Bronchial epithelial cell (primary cell): ENCODE results near the gene KRT16. TPM values are rescaled to one million over a fixed set of nuclear protein-coding genes. Genes with fewer than 3 reads are reported as not detected.
"Not testable (repeated sequence)": the region's sequence is repeated elsewhere in the genome, so short reads cannot be mapped to it uniquely, and the experiment has no call there.

Source experiments
- DNase-seq: peaks from one replicate; pipeline ENCODE4 v3.0.0-alpha.2; 2010; ENCODE audit warnings: low read depth
- FAIRE-seq: peaks from 2 replicates; lab custom pipeline; 2011; peaks lifted over from hg19 to GRCh38; lab: Jason Lieb, UNC
- H3K27me3 ChIP-seq: 2 replicates; pipeline ENCODE4 v1.5.1; 2011; ENCODE audit warnings: low read length; ENCODE audit not compliant: control insufficient read depth, insufficient read depth
- H3K36me3 ChIP-seq: 2 replicates; pipeline ENCODE4 v1.5.1; 2011; ENCODE audit warnings: low read length; ENCODE audit not compliant: control insufficient read depth, insufficient read depth
- H3K4me3 ChIP-seq: 2 replicates; pipeline ENCODE4 v1.5.1; 2011; ENCODE audit warnings: mild to moderate bottlenecking, low read depth, low read length, control low read depth
- total RNA-seq: library from RNA; depleted of rRNA; stranded (reverse); fragments of >200 nt; gene quantifications from 2 replicates; pipeline ENCODE4 v1.2.1, GENCODE V29; 2014
- TF ChIP-seq, protein P1 (sequence below): IDR thresholded peaks from 2 replicates; pipeline ENCODE4 v1.5.1; 2011; ENCODE audit warnings: mild to moderate bottlenecking, moderate library complexity, low read length, control low read depth, inconsistent platforms; ENCODE audit not compliant: insufficient read depth, severe bottlenecking

Gene KRT16
- total RNA-seq, 1 donor from 2014 or later, result 1,390 TPM

GRCh38 chr17:41614098-41614497 lies 1.5 kb upstream of the KRT16 start:
- H3K4me3 ChIP-seq, result no peak overlapping the region
- peaks cover 5% of the 10 kb centered on the region for H3K36me3 ChIP-seq
- no peaks in the 10 kb centered on the region for H3K27me3 ChIP-seq
- no peak for DNase-seq
- TF ChIP-seq, protein P1, sequence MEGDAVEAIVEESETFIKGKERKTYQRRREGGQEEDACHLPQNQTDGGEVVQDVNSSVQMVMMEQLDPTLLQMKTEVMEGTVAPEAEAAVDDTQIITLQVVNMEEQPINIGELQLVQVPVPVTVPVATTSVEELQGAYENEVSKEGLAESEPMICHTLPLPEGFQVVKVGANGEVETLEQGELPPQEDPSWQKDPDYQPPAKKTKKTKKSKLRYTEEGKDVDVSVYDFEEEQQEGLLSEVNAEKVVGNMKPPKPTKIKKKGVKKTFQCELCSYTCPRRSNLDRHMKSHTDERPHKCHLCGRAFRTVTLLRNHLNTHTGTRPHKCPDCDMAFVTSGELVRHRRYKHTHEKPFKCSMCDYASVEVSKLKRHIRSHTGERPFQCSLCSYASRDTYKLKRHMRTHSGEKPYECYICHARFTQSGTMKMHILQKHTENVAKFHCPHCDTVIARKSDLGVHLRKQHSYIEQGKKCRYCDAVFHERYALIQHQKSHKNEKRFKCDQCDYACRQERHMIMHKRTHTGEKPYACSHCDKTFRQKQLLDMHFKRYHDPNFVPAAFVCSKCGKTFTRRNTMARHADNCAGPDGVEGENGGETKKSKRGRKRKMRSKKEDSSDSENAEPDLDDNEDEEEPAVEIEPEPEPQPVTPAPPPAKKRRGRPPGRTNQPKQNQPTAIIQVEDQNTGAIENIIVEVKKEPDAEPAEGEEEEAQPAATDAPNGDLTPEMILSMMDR, result no peak
- no peak for FAIRE-seq

DNA sequence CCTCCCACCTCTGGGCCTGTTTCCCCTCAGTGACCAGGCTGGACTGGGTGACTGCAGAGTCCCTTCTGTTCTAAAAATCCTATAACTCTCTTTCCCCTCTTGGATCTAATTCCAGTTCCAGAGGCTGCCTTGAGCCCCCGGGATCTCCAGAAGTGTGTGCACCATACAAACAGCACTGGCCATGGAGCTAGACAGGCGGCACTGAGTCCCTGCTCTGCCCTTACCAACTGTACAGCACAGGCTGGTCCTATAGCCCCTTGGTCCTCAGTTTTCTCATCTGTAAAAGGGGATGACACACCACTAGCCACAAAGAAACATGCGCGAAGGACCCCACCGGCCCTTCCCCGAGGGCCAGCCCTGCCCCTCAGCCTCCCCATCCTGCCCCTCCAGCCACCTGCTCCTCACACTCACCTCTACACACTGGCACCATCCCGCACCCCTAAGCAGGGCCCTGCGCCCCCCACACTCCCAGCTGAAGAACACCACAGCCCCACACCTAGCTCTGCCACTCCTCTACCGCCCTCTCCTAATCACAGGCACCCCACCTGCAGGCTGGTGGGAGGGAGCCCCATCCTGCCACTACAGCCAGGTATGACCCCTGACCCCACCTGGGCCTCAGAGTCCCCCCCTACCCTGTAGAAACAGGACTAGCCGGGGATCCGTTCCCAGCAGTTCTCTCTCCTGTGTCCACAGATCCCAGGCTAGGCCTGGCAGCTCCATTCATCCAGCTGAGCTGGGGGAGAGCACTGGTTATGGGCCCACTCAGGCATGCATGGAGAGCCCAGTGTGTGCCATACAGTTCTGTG lies 913 bp upstream of the KRT16 start:
- no peak for FAIRE-seq
- TF ChIP-seq, protein P1, result no peak

DNA sequence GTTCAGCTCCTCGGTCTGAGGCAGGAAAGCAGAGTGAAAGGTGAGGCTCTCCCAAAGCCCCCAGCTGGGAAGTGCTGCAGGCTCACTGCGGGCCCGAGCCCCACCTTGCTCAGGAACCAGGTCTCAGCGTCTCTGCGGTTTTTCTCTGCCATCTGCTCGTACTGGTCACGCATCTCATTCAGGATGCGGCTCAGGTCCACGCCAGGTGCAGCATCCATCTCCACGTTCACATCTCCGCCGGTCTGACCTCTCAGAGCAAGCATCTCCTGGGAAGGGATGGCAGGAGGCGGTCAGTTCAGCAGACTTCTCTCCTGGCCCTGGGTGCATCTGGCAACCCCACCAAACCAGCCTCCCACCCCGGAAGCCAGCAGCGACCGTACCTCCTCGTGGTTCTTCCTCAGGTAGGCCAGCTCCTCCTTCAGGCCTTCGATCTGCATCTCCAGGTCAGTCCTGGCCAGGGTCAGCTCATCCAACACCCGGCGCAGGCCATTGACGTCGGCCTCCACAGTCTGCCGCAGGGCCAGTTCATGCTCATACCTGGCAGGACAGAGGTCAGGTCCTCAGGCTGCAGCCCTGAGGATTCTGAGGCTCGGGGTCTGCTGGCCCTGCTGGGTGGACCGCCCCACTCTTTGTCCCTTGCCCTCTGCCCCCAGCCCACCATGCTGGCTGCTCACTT lies 1.5 kb downstream of the KRT16 start:
- peak overlapping the region; percentile 18 for H3K4me3 ChIP-seq
- DNase-seq, result no peak
- H3K36me3 ChIP-seq, result peaks cover 5% of the 10 kb centered on the region
- FAIRE-seq, result no peak
- TF ChIP-seq, protein P1, result no peak
- no peaks in the 10 kb centered on the region for H3K27me3 ChIP-seq

More for the DNA sequence above, 913 bp upstream of the KRT16 start:
- Histone ChIP-seq H3K27me3 (no peaks in the 10 kb centered on the region), H3K4me3 (no peak overlapping the region), H3K36me3 (peaks cover 5% of the 10 kb centered on the region)
- DNase-seq, result no peak

- not testable (repeated sequence) for H3K36me3 ChIP-seq, FAIRE-seq, H3K4me3 ChIP-seq, DNase-seq, H3K27me3 ChIP-seq
- TF ChIP-seq, protein P1, result peak; percentile 29
Observed at GRCh38 chr17:41610061-41610517, 2.5 kb downstream of the KRT16 start.

- H3K27me3 ChIP-seq, H3K36me3 ChIP-seq, DNase-seq, H3K4me3 ChIP-seq, FAIRE-seq: not testable (repeated sequence)
Observed at GRCh38 chr17:41606930-41607329, 5.6 kb downstream of the KRT16 start.

DNA sequence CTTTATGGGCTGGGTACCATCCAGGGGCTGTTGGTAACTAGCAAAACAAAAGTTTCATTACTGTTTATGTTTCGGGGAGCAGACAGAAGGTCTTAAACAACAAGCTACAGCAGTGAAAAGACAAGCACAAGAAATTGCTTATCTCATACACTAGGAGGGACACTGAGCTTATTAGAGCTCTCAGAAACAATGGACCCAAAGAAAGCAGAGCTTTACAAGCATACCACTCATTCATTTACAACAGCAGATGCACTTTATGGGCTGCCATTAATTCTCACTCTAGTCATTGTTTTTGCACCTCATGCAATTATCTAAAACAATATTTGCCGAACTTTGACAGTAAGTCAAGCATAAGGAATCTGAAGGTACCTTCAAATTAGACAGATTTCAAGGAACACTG lies 10.0 kb downstream of the KRT16 start:
- Histone ChIP-seq H3K27me3 (no peaks in the 10 kb centered on the region), H3K36me3 (no peaks in the 10 kb centered on the region), H3K4me3 (no peak overlapping the region)
- DNase-seq (no peak), FAIRE-seq (no peak)
- TF ChIP-seq, protein P1, result no peak
